CD4-positive, alpha-beta T cell treated with Interleukin-1 beta for 1 hour (primary cell): ENCODE measurements around the gene DPAGT1.

ENCODE experiments used
- DNase-seq, 2 donors: peaks; one replicate each; pipeline ENCODE4 v3.0.0-alpha.2; 2020 to 2022

Gene DPAGT1

DNA sequence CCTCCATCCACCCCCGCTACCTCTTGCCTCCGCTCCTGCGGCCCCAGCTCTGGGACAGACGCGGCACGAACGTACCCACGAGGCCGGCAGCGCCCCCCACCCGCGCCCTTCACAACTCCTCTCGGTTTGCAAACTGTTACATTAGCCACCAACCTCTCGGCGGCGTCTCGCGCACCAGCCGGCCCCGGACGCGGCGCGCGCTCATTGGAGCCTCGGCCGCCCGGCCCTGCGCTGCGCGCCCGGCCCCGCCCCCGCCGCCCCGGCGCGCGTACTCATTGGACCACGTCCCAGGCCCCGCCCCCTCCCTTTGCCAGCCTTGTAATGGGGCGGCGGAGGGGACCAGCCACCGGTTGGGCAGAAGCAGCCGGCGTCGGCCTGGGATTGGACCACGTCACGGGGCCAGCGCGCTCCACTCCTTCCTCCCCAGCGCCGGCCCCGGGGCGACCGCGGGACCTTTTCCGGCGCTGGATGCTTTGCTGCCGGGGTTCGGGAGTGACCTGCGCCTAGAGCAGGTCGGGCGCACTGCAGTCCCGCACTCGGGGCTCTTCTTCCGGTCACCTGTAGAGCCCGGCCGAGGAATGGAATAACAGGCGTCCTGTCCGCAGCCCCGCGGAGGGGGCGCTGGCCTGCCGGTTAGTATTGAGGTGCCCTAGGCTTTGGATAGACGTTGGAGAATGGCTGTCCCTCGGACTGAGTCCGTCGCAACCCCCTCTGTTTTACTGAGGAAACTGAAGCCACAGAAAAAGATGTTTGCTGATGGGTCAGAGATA is 44.5 kb downstream of the DPAGT1 start, which contains the start of gene HYOU1:
TSS of gene HYOU1 (minus strand) at position 206 of the 770 bp plus-strand sequence. CDS start 1,045 bp downstream, outside the sequence.
- peak; percentile 98 for DNase-seq

- DNase-seq = peak; percentile 59 to 67
These were observed 45.1 kb downstream of the DPAGT1 start for GRCh38 chr11:119056421-119056999.

- no peak for DNase-seq
These were observed 45.8 kb downstream of the DPAGT1 start for GRCh38 chr11:119055901-119056300.

- DNase-seq = no peak
These were observed 47.2 kb downstream of the DPAGT1 start for GRCh38 chr11:119054418-119054817.

DNA sequence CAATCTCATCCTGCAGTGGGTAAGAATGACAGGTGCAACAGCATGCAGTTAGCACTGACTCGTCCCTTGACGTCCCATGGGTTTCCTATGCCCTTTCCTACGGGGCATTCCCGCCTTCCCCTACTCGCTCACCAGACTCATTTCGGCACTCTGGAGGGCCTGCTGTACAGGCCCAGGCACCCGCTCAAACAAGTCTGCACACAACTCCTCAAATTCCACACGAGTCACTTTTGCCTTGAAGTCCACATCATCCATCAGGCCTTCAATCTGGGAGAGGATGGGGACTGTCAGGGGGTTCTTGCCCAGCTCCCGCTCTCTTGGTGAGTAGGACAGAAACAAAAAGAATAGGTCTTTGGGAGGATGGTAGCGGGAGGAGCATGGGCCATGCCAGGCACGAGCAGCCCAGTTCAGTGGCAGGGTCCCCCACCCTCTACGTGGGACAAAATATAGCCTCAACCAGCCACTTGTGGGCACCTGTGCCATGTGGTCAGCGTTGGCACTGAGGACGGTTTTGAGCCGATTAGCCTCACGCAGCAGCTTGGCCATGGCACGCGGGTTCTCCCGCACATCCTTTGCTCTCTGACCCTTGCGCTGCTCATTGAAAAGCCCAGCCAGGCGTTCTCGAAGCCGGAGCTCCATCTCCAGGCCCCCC is 49.4 kb downstream of the DPAGT1 start:
- no peak for DNase-seq

DNA sequence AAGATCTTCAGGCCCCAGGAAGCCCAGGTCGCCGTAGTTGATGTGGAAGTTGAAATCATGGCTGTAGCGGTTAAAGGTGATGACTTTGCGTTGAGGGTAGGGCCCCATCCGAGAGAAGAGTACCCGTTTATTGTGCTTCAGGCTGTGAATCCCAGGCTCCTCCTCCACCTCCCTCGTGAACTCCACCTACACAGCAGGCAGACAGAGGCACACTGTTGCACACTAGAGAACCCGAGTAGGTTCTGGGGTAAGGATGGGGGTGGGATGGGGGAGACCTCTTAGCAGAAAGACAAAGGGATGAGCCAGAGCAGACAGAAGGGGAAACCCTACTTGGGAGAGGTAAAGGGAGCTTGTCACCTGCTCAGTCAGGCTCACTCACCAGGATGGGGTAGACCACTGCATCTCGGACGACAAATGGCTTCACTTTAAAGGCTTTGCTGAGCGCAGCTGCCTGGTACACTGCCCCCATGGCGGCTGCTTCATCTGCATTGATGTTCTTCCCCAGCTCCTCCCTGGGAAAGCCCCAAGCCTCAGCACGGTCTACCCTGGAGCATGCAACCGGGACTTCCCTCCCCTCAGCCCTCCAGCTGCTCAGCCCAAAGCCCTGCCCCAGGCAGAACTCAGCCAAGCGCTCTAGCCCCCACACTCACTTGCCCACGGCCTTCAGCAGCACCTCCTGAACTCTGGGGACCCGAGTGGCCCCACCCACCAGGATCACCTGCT is 50.1 kb downstream of the DPAGT1 start:
- DNase-seq = peak; percentile 23 to 35

DNA sequence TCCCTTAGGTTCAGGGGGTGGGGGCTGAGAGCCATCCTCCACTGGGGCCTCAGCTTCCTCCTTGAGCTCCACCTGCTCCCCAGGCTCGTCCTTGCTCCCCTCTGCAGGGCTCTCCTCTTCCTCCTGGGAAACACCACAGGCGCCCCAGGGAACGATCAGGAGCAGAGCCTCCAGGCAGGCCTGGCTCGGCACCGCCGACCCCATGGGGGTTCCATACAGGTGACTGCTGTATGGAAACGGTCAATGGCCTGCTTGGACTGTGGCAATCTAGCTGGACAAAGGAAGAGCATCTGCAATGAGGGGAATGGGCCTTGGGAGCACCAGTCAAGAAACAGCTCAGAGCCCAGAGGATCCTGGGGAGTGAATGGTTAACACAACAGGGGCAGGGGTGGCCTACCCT is 52.6 kb downstream of the DPAGT1 start:
- no peak for DNase-seq

DNA sequence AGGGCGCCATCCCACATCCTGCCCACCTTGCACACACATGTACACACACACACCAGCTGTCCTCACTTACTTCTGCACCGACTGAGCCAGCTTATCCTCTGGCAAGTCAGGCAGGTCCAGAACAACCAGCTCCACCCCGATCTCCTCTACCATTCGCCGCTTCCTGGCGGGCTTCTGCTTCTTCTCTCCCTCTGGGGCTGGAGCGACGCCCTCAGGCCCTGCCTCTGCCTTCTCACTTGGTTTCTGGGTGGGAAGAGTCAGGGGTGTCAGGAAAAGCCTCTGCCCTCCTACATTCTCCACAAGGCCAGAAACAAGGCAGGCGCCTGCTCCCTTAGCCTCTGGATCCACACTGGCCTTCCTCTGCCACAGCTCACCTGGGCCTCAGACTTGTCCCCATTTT is 53.0 kb downstream of the DPAGT1 start:
- DNase-seq = no peak

DNA sequence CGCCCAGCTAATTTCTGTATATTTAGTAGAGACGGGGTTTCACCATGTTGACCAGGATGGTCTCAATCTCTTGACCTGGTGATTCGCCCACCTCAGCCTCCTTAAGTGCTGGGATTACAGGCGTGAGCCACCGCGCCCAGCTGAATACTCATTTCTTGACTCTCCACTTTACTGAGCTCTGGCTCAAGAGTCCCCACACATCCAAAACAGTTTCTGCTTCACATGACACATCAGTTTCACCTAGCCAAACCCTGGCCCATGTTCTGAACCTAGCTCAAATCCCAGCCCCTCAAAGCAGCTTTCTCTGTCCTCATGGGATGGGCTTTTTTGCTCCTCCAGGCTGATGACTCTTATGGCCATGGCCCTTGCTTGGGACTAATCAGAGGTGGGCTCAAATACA is 54.4 kb downstream of the DPAGT1 start:
- DNase-seq = no peak
